H7 (cell line): ENCODE measurements around the gene NUDT4. TPM values are rescaled to one million over a fixed set of nuclear protein-coding genes. Genes with fewer than 3 reads are reported as not detected.
"Not testable (repeated sequence)": the region's sequence is repeated elsewhere in the genome, so short reads cannot be mapped to it uniquely, and the experiment has no call there.

ENCODE experiments used
- DNase-seq: peaks from one replicate; pipeline ENCODE4 v3.0.0; 2012
- H3K27me3 ChIP-seq: 2 replicates; pipeline ENCODE4 v1.6.0; 2011; ENCODE audit warnings: mild to moderate bottlenecking, low read length; ENCODE audit not compliant: control insufficient read depth, insufficient read depth
- H3K36me3 ChIP-seq: replicated peaks from 2 replicates; pipeline ENCODE4 v1.5.1; 2011; ENCODE audit warnings: low read length; ENCODE audit not compliant: control insufficient read depth, insufficient read depth
- H3K4me3 ChIP-seq: 2 replicates; pipeline ENCODE4 v1.5.1; 2011; ENCODE audit warnings: low read depth, mild to moderate bottlenecking, control low read depth, low read length, moderate library complexity; ENCODE audit not compliant: insufficient read depth
- total RNA-seq: library from RNA; depleted of rRNA; stranded (reverse); fragments of >200 nt; shearing (Covaris generic); gene quantifications from 2 replicates; pipeline ENCODE4 v1.2.3, GENCODE V29; 2014

The NUDT4 gene
- total RNA-seq, 1 experiment from 2014 or later = 73.2 TPM

DNA sequence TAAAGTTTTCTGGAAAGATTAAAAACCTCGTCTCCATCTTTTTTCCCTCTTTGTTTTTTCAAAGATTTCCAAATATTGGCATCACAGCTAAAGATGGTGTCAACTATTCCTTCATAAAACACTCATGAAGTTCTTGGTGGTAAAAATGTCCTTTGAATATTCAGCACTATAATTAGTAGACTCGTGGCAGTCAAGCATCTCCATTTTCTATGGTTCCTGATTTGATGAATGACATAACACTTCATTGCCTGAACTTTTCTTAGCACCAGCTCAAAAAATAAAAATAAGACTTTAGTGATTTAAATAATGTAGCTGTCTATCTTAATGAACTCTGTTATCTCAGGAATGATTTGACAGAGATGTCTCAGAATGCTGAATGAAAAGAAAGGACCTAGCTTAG is 44.3 kb downstream of the NUDT4 start:
- Histone ChIP-seq H3K36me3 (no peaks in the 10 kb centered on the region), H3K4me3 (no peak overlapping the region), H3K27me3 (no peaks in the 10 kb centered on the region)
- DNase-seq = no peak

DNA sequence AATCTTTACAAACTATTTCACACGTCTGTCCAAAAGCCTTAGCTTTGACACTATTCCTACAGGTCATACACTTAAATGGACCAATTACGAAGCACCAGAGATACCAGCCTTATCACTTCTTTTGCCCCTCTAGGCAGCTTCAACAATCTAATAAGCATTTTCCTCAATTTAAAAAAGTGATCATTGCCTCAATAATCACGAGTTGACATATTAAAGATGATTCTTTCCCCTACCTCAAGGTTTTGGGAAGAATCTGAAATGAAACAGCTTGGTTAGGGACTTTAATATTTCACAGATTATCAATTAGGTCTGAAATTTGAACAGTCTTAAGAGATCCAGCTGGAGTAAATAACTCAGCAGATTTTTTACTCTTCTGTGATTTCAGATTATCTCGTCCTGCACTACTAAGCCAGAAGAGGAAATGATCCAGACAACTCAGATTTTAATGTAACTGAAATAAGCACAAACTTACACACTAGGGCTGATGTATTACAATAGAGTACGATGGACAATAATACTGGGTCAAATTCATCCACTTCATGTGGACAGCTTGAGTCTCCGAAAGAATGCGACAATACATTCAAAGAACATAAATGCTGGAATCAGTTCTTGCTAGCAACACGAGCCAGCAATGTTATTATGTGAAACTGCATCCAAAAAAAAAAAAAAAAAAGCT is 48.1 kb downstream of the NUDT4 start:
- no peaks in the 10 kb centered on the region for H3K27me3 ChIP-seq
- H3K4me3 ChIP-seq = no peak overlapping the region
- no peak for DNase-seq
- no peaks in the 10 kb centered on the region for H3K36me3 ChIP-seq

DNA sequence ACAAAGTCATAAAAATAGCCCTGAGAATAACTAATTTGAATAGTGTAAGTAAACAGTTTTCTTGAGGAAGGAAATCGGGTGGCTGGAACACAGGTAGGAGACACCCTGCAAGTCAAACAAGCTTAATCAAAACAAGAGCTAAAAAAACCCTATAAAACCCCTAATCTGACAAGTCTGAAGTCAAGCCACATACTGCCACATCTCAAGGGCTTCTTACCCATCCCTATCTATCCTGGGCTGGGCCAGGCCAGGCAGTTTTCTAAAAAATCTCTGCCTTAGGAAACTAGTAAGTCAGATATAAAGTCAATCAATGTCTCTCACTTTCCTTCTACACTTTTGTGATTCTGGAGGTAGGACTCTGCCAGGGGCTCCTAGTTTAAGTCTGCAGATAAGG is 48.7 kb downstream of the NUDT4 start:
- Histone ChIP-seq H3K4me3 (no peak overlapping the region), H3K36me3 (no peaks in the 10 kb centered on the region), H3K27me3 (no peaks in the 10 kb centered on the region)
- DNase-seq = no peak

DNA sequence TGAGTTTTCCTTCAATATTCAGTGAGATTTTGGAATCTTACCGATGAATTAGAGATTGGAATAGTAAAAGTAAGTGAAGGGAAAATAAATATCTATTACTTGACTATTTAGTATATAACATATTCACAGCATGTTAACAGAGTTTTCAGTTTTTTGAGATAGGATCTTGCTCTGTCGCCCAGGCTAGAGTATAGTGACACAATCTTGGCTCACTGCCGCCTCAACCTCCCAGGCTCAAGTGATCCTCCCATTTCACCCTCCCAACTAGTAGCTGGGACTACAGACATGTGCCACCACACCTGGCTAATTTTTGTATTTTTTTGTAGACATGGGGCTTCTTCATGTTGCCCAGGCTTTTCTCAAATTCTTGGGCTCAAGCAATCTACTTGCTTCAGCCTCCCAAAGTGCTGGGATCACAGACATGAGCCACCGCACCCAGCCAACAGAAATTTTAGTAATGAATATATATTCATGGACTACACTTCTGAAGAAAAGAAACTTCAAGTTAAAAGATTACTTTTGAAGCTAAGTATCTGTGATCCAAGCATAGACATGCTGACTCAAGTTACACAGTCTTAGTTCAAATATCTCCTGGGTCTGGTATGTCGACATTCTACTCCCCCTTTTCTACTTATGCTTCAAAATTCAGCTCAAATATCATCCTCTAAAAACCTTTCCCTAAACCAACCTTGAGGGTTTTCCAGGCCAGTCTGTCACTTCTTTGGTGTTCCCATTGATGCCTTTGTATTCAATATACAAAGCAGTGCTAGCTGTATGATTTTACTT is 50.2 kb downstream of the NUDT4 start:
- DNase-seq = no peak
- no peaks in the 10 kb centered on the region for H3K27me3 ChIP-seq
- no peaks in the 10 kb centered on the region for H3K36me3 ChIP-seq
- no peak overlapping the region for H3K4me3 ChIP-seq

DNA sequence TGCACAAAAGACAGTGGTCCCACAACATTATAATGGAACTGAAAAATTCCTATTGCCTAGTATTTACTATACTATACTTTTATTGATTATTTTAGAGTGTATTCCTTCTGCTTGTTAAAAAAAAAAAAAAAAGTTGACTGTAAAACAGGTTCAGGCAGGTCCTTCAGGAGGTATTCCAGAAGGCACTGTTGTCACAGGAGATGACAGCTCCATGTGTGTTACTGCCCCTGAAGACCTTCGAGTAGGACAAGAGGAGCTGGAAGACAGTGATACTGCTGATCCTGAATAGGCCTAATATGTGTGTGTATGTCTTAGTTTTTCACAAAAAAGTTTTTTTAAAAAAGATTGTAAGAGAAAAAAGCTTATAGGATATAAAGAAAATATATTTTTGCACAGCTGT is 51.7 kb downstream of the NUDT4 start:
- no peaks in the 10 kb centered on the region for H3K36me3 ChIP-seq
- H3K4me3 ChIP-seq = no peak overlapping the region
- DNase-seq = no peak
- H3K27me3 ChIP-seq = no peaks in the 10 kb centered on the region

DNA sequence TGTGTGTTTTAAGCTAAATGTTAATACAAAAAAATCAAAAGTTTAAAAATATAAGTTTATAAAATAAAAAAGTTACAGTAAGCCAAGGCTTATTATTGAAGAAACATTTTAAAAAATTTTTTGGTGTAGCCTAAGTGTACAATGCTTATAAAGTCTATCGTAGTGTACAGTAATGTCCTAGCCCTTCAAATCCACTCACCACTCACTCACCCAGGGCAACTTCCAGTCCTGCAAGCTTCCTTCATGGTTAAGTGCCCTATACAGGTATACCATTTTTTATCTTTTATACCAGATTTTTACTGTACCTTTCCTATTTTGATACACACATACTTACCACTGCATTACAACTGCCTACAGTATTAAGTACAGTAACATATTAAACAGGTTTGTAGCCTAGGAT is 52.1 kb downstream of the NUDT4 start:
- Histone ChIP-seq H3K27me3 (no peaks in the 10 kb centered on the region), H3K4me3 (no peak overlapping the region), H3K36me3 (no peaks in the 10 kb centered on the region)
- no peak for DNase-seq

DNA sequence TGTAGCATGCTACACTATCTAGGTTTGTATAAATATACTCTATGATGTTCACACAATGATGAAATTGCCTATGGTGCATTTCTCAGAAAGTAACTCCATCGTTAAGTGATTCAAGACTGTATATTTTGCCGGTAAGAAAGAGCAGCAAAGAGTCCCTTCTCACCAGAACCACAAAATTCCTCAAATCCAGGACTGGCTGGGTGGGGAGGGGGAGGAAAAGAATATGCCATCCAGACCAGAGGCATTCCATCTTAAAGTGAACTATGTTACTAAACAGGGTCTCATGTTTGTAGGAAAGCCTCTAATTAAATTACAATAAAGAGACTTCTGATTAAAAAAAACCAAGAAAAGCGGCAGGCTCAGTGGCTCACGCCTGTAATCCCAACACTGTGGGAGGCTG is 52.6 kb downstream of the NUDT4 start:
- H3K4me3 ChIP-seq = no peak overlapping the region
- no peaks in the 10 kb centered on the region for H3K36me3 ChIP-seq
- DNase-seq = no peak
- H3K27me3 ChIP-seq = no peaks in the 10 kb centered on the region

DNA sequence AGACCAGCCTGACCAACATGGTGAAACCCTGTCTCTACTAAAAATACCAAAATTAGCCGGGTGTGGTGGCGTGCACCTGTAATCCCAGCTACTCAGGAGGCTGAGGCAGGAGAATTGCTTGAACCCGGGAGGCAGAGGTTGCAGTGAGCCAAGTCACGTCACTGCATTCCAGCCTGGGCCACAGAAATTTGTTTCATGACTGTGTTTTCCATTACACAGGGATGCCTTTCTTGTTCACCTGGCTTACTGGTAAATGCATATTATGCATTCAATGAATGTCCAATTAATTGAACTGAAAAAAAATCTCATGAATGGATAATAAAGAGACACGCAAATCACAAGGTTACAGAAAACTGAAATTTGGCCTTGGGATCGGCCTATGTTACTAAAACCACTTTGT is 54.3 kb downstream of the NUDT4 start:
- H3K27me3 ChIP-seq, DNase-seq, H3K36me3 ChIP-seq, H3K4me3 ChIP-seq: not testable (repeated sequence)

DNA sequence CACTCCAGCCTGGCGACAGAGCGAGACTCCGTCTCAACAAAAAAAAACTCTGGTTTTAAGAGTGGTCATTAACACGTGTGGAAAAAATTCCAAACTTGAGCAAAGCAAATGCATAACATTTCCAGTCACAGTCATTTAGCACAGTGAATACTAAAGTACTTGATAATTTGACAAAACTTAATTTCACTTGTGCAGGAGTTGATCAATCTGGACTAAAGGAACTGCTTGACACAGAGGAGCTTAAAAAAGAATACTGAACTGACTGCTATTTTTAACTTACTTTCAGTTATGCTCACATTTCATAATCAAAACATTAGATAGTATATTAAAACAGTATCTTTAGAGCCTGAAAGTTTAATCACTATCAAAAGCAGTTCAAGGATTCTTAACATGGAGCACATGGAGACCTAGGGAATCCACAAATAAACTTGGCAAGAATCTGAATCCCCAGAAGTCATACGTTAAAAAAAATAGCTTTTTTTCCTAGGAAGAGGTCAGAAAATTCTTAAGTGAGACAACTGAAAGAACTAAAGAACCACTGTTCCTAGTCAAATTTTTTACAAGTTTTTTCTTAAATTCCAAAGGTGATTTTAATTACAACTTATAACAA is 56.6 kb downstream of the NUDT4 start:
- Histone ChIP-seq H3K27me3 (no peaks in the 10 kb centered on the region), H3K36me3 (no peaks in the 10 kb centered on the region), H3K4me3 (no peak overlapping the region)
- DNase-seq = no peak

DNA sequence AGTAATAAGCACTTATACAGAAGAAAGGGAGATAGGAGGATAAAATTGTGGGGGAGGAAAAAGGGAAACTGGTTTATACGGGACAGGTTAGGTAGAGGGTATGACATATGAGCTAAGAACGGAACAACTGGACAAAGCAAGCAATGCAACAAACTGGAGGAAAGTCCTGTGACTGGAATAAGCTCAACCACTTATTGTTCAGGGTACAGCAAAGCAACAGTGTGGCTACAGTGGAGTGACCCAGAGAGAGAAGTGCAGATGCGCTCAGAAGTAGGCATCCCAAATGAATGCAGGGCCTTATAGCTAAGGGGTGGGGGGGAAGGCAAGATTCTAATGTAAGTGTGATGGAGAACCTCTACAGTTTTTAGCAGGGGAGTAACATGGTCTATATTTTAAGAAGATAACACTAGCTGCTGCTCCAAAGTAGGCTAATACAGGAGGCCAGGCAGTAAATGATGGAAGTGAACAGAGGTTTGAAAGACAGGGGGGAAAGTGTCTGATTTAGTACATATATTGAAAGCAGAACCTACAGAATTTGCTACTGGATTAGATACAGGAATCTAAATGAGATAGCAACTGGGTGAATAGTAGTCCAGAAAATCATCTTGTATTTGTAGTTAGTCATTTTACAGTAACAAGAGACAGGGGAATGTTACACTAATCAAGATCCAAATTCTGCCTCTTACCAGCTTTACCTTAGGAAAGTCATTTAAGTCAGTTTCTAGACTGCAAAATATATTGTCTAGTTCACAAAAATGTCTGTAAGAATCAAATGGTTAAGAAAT is 60.7 kb downstream of the NUDT4 start:
- H3K27me3 ChIP-seq = no peaks in the 10 kb centered on the region
- no peak for DNase-seq
- no peak overlapping the region for H3K4me3 ChIP-seq
- H3K36me3 ChIP-seq = no peaks in the 10 kb centered on the region

DNA sequence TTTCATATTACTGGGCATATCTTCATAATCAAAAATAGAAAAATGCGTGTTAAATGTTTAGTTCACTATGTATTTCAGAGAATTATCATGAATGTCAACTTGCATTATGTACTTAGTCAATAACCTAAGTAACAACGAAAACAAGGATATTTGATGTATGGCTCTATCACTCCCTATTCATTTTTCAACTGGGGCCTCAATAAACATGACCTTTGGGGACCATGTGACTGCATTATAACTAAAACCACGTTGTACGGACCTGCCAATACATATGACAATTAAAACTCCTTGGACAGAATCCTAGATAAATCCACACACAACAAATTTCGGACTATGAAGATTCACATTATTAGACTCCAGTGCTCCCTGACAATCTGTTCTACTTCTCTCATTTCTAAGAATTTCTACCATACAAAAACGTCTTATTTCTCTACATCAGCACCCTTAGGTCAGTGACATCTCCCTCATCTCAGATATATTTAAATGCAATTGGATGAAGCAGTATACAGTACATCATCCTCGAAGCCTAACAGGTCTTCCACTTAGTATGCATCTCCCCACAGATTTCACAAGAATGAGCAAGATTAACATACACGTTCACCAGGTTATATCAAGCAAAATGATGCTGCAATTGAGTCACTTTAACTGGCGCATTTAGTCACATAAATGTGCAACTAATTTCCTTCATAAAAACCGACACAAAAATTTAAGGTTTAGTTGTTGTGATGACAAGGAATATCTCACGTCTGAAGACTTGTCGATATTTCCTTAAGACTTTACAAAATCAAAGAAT is 62.5 kb downstream of the NUDT4 start:
- Histone ChIP-seq H3K27me3 (no peaks in the 10 kb centered on the region), H3K4me3 (peak overlapping the region; percentile 94), H3K36me3 (no peaks in the 10 kb centered on the region)
- DNase-seq = no peak

DNA sequence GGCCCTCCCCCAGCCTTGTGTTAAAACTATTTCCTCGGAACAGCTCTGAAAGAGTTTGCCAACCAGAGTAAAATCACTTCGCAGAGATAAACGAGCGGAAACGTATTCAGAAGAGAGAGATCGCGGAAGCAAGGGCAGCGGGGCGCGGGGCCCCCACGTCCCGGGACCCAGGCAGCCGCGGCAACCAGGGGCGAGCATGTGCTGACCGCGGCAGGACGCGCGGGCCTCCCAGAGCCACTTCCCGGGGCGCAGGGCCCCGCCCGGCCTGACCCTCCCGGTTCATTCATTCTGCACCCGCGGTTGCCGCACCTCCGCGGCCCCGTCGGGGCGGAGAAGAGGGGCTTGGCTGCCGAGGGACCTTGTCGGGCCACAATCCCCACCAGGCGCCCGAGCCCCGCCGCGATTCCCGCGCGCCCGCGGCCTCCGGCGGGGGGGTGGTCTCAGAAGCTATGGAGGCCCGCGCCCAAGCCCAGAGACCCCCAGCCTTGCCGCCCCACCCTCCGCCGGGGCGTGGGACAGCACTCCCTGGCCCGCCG is 63.4 kb downstream of the NUDT4 start:
- peak overlapping the region; percentile 94 for H3K4me3 ChIP-seq
- DNase-seq = peak; percentile 74
- H3K36me3 ChIP-seq = no peaks in the 10 kb centered on the region
- H3K27me3 ChIP-seq = no peaks in the 10 kb centered on the region

DNA sequence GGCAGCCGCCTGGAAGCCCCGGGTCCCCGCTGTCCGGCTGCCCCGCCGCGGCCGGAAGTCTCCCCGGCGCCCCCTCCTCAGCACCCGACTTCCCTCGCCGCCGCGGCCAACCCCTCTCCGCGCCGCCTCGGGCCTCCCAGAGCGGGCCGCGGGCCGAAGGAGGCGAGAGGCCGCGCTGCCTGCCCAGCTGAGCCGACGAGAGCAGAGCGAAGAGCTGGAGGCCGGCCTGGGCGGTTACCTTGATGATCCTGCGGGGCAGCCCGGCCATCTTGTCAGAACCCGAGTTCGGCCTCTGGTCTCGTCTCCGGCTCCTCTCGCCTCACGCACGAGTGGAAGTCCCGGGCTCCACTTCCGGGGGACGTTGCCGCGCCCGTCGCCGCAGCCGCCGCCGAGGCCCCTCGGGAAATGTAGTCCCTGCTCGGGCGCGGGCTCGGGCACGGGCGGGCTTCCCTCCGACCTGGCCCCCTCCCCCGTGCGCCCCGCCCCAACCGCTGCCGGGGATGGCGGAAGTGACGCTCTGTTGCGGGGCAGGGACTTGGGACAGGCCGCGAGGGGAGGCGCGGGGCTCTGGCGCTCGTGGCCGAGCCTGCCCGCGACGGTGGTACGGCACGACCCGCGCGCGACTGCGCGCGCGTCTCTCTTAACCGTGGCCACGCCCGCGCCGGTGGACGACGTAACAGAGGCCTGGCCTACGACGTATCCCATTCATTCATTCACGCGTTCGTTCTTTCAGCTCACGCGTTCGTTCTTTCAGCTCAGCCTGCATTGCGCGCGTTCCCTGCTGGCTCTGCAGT is 64.1 kb downstream of the NUDT4 start, which contains the start of gene UBE2N:
UBE2N (minus strand) TSS at position 331 of the 794 bp plus-strand sequence; CDS start at position 268, 63 bp downstream.
- Histone ChIP-seq H3K27me3 (no peaks in the 10 kb centered on the region), H3K36me3 (no peaks in the 10 kb centered on the region), H3K4me3 (peak within 1 kb of the TSS; percentile 94)
- DNase-seq = peak; percentile 97
